Left ventricle myocardium inferior (tissue), 1 donor: ENCODE results near the gene MSX2. TPM values are rescaled to one million over a fixed set of nuclear protein-coding genes. Genes with fewer than 3 reads are reported as not detected.
A peak's percentile ranks its signal among the peaks of the same experiment; 100 is the strongest.

Experiments
- DNase-seq: peaks from one replicate; pipeline ENCODE4 v3.0.0-alpha.2; 2020
- H3K27ac ChIP-seq: fragments of 200-600 bp; replicated peaks from 2 replicates; pipeline ENCODE4 v1.8.0; 2021
- H3K27me3 ChIP-seq: fragments of 200-600 bp; 2 replicates; pipeline ENCODE4 v1.8.0; 2021; ENCODE audit warnings: low read depth
- H3K36me3 ChIP-seq: fragments of 200-600 bp; 2 replicates; pipeline ENCODE4 v1.8.0; 2021
- H3K4me1 ChIP-seq: fragments of 200-600 bp; 2 replicates; pipeline ENCODE4 v1.8.0; 2021
- H3K4me3 ChIP-seq: fragments of 200-600 bp; 2 replicates; pipeline ENCODE4 v1.8.0; 2021; ENCODE audit warnings: mild to moderate bottlenecking, moderate library complexity
- H3K9me3 ChIP-seq: fragments of 200-600 bp; replicated peaks from 2 replicates; pipeline ENCODE4 v1.8.0; 2021
- intact Hi-C: fragments of 100-400 bp; cut with micrococcal nuclease; formaldehyde crosslinking; loops from one replicate; pipeline ENCODE4 v1.11.0; 2022
- total RNA-seq: library from RNA; stranded (reverse); fragmentation: NEBNext Ultra II Directional; extraction: Animal tissue kit (Norgen Biotek cat#: 25700); gene quantifications from one replicate; pipeline ENCODE4 v1.2.1, GENCODE V29; 2021
- TF ChIP-seq, protein P1 (sequence below): fragments of 200-600 bp; IDR thresholded peaks from 2 replicates; pipeline ENCODE4 v1.8.0; 2021; ENCODE audit warnings: antibody characterized with exemption, mild to moderate bottlenecking, borderline replicate concordance
- donor health status: DM: no; HTN: yes; CAD: no; lungs with severe emphysema.

Gene MSX2
- total RNA-seq, 1 donor from 2014 or later, result 2.3 TPM

DNA sequence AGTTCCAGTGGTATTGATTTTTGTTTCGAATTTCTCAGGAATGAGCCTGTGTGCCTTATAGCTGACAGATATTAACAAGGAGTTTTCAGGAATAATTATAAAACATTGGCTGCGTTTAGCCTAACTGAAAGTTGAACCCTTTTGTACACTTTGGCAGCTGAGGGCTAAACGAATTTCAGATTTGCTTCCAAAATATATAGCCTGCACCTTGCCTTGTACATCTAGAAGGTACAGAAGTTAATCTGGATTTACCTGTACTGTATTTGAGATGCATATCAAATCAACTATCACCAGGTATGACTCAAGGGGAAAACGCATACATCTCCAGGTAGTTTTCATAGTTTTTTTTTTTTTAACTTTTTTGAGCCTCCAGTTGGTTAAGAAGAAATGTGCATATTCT is 1.9 kb upstream of the MSX2 start:
- Histone ChIP-seq H3K36me3 (no peaks in the 10 kb centered on the region), H3K27ac (no peak overlapping the region), H3K4me3 (no peak overlapping the region), H3K4me1 (peaks cover 28% of the 10 kb centered on the region), H3K27me3 (peaks cover 100% of the 10 kb centered on the region), H3K9me3 (no peaks in the 10 kb centered on the region)
- DNase-seq, result no peak
- intact Hi-C loops, result no loop called here
- TF ChIP-seq, protein P1, sequence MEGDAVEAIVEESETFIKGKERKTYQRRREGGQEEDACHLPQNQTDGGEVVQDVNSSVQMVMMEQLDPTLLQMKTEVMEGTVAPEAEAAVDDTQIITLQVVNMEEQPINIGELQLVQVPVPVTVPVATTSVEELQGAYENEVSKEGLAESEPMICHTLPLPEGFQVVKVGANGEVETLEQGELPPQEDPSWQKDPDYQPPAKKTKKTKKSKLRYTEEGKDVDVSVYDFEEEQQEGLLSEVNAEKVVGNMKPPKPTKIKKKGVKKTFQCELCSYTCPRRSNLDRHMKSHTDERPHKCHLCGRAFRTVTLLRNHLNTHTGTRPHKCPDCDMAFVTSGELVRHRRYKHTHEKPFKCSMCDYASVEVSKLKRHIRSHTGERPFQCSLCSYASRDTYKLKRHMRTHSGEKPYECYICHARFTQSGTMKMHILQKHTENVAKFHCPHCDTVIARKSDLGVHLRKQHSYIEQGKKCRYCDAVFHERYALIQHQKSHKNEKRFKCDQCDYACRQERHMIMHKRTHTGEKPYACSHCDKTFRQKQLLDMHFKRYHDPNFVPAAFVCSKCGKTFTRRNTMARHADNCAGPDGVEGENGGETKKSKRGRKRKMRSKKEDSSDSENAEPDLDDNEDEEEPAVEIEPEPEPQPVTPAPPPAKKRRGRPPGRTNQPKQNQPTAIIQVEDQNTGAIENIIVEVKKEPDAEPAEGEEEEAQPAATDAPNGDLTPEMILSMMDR, result no peak

DNA sequence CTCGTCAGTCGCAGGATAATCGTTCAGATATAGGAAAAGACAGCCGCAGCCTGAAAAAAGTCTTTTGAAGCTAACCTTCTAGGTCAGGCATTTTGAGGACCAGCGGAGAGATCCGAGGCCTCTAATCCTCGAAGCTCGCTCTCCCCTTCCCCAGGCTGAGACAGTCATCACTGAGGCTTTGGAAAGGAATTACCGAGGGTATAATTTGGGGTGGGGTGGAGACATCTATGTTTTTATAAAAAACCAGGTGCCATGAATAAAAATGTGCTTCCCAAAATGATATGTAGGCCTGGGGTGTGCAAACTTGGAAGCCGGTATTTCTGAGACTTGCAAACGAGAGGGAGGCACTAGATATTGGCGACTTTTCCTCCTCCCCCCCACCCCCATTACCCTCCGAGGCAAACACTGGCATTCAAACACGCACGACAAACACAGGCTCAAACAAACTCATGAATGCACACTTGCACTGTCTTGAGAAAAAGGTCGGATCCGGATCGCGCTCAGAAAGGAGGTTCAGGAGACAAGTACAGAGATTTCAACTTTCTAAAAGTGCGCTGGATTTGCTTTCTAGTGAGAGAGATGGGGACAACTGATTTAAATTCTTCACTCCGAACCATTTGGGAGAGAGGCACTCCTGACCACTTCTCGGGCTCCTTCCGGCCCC is 935 bp upstream of the MSX2 start:
- TF ChIP-seq, protein P1, result no peak
- no peak overlapping the region for H3K27ac ChIP-seq
- peaks cover 100% of the 10 kb centered on the region for H3K27me3 ChIP-seq
- intact Hi-C loops, result no loop called here
- no peaks in the 10 kb centered on the region for H3K36me3 ChIP-seq
- H3K4me1 ChIP-seq, result peaks cover 28% of the 10 kb centered on the region
- H3K9me3 ChIP-seq, result no peaks in the 10 kb centered on the region
- H3K4me3 ChIP-seq, result peak overlapping the region; percentile 82
- DNase-seq, result no peak

DNA sequence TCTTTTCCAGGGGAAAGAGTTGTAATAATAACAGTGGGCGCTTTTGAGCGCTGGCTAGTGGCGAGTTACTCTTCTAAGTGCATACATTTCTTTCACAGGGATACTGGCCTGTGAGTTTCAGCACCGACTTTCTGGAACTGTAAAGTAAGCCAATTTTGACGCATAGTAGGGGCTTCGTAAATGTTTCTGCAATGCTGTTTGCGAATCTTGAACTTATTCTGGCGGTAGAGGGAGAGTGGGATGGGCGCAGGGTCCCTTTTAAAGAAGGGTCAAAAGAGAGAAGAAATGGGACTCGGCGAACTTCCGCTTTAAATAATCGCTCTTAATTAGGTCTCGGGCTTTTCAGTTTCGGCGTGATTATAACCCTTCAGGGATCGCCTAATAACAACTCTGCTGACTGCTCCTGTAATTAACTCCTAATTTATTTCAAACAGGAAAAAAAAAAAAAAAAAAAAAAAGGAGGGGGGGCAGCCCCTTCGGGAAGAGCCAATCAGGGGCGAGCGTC is 351 bp upstream of the MSX2 start:
- DNase-seq, result no peak
- H3K9me3 ChIP-seq, result no peaks in the 10 kb centered on the region
- intact Hi-C loops, result no loop called here
- H3K4me3 ChIP-seq, result peak overlapping the region; percentile 82
- H3K27me3 ChIP-seq, result peaks cover 100% of the 10 kb centered on the region
- peaks cover 1% of the 10 kb centered on the region for H3K36me3 ChIP-seq
- TF ChIP-seq, protein P1, result no peak
- peaks cover 28% of the 10 kb centered on the region for H3K4me1 ChIP-seq
- H3K27ac ChIP-seq, result peak overlapping the region; percentile 84

DNA sequence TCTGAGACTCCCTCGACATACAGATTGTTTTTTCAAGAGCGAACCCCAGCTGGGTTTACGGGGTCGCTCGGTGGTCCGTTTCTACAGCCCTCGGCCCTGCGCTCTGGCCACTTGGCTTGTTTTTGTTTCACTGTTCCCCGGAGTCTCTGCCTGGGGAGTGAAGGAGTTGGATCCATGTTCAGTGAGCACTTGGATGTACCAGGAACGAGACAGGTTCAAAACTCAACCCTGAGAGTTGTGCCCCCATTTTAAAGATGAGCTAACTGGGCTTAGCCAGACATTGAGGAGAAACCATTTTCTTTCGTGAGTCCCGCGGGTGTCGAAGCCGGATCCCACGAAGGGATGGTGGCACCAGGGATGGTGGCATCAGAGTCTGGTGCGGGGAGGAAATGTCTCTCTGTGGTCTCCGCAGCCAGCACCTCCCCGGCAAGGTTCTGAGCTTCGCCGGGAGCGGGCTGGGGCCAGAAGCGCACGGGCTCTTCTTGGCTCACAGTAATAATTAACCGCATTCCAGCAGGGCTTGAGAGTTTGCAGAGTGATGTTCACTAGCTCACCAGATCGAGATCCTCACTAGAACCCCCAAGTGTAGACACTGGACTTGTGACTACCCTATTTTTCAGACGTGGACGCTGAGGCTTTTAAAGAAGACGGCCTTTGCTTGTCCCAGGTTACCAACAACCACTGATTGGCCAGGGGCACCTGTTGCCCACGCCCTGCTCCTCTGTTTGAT is 1.0 kb downstream of the MSX2 start:
- Histone ChIP-seq H3K27ac (no peak overlapping the region), H3K9me3 (no peaks in the 10 kb centered on the region), H3K27me3 (peaks cover 100% of the 10 kb centered on the region), H3K4me1 (peaks cover 27% of the 10 kb centered on the region), H3K36me3 (peaks cover 11% of the 10 kb centered on the region), H3K4me3 (peak overlapping the region; percentile 82)
- DNase-seq, result no peak
- intact Hi-C loops, result no loop called here
- TF ChIP-seq, protein P1, result no peak

DNA sequence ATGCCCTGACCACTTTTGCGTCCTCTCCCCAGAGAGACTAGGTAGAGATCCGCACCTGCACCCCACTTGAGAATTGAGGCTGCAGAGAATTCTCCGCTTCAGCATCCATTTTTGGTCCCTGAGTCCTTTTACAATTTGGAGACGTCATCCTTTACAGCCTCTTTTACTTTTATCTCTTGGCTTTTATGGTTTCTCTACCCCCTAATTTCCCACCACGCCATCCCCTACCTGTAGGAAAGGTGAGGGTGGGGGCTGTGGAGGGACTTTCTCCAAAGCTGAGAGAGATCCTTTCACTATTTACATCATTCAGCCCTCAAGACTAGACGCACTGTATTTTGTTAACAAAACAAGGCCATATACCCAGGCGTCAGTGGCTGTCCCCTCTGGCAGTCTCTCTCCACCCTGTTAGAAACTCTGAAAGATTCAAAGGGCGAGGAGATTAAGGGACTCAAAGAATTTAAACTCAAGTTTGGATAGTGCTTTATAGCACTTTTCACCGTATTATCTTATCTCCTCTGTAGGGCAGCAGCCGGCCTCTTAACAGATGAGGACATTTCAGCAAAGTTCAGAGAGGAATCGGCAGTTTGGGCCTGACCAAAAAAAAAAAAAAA is 1.7 kb downstream of the MSX2 start:
- intact Hi-C loops, result no loop called here
- peaks cover 11% of the 10 kb centered on the region for H3K36me3 ChIP-seq
- TF ChIP-seq, protein P1, result no peak
- H3K27ac ChIP-seq, result no peak overlapping the region
- no peaks in the 10 kb centered on the region for H3K9me3 ChIP-seq
- peaks cover 100% of the 10 kb centered on the region for H3K27me3 ChIP-seq
- H3K4me3 ChIP-seq, result peak overlapping the region; percentile 82
- no peak for DNase-seq
- H3K4me1 ChIP-seq, result peaks cover 22% of the 10 kb centered on the region
